ENCODE data around the gene FUCA2.

The FUCA2 gene

DNA sequence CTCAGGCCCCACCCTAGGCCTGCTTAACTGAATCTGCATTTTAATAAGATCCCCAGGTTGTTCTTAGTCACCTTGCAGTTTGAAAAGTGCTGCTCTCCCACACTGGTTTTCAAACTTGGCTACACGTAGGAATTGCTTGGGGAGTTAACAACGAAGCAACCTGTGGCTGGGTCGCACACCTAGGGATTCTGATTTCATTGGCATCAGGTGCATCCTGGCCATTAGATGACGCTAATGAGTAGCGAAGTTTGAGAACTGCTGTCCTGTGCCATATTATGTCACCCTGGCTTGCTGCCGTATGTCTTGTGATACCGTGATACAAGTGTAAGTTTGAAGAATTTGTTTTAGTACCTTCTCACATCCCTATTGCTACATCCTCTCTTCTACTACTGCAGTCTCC lies 28.2 kb upstream of the FUCA2 start:
- TF ChIP-seq, protein P1, sequence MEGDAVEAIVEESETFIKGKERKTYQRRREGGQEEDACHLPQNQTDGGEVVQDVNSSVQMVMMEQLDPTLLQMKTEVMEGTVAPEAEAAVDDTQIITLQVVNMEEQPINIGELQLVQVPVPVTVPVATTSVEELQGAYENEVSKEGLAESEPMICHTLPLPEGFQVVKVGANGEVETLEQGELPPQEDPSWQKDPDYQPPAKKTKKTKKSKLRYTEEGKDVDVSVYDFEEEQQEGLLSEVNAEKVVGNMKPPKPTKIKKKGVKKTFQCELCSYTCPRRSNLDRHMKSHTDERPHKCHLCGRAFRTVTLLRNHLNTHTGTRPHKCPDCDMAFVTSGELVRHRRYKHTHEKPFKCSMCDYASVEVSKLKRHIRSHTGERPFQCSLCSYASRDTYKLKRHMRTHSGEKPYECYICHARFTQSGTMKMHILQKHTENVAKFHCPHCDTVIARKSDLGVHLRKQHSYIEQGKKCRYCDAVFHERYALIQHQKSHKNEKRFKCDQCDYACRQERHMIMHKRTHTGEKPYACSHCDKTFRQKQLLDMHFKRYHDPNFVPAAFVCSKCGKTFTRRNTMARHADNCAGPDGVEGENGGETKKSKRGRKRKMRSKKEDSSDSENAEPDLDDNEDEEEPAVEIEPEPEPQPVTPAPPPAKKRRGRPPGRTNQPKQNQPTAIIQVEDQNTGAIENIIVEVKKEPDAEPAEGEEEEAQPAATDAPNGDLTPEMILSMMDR (IDR thresholded peaks at IDR 0.05; ENCODE audit: low read depth, low read length), result no peak
- Histone ChIP-seq H3K9me3 (no peaks in the 10 kb centered on the region), H3K4me1 (no peaks in the 10 kb centered on the region), H3K36me3 (no peaks in the 10 kb centered on the region), H3K4me3 (ENCODE audit: low read depth, low read length) (no peak overlapping the region), H3K27me3 (peaks cover 17% of the 10 kb centered on the region)
- DNase-seq, result no peak

- Histone ChIP-seq H3K36me3 (no peaks in the 10 kb centered on the region), H3K4me1 (no peaks in the 10 kb centered on the region), H3K4me3 (ENCODE audit: low read depth, low read length) (no peak overlapping the region), H3K9me3 (no peaks in the 10 kb centered on the region), H3K27me3 (peaks cover 17% of the 10 kb centered on the region)
- TF ChIP-seq, protein P1 (IDR thresholded peaks at IDR 0.05; ENCODE audit: low read depth, low read length), result no peak
- DNase-seq, result no peak
Observed at GRCh38 chr6:143539106-143539505, 27.6 kb upstream of the FUCA2 start.

- no peaks in the 10 kb centered on the region for H3K36me3 ChIP-seq
- peaks cover 17% of the 10 kb centered on the region for H3K27me3 ChIP-seq
- no peak overlapping the region for H3K4me3 ChIP-seq (ENCODE audit: low read depth, low read length)
Observed at GRCh38 chr6:143538374-143538773, 26.9 kb upstream of the FUCA2 start.

GRCh38 chr6:143536866-143537691 lies 25.6 kb upstream of the FUCA2 start:
- Histone ChIP-seq H3K4me1 (no peaks in the 10 kb centered on the region), H3K9me3 (no peaks in the 10 kb centered on the region), H3K27me3 (peaks cover 17% of the 10 kb centered on the region), H3K36me3 (no peaks in the 10 kb centered on the region), H3K4me3 (ENCODE audit: low read depth, low read length) (peak overlapping the region; percentile 42)
- peak; percentile 57 for DNase-seq
- TF ChIP-seq, protein P1 (IDR thresholded peaks at IDR 0.05; ENCODE audit: low read depth, low read length), result peak; percentile 35

More at GRCh38 chr6:143538374-143538773, 26.9 kb upstream of the FUCA2 start:
- Histone ChIP-seq H3K9me3 (no peaks in the 10 kb centered on the region), H3K4me1 (no peaks in the 10 kb centered on the region)
- TF ChIP-seq, protein P1 (IDR thresholded peaks at IDR 0.05; ENCODE audit: low read depth, low read length), result no peak
- no peak for DNase-seq

DNA sequence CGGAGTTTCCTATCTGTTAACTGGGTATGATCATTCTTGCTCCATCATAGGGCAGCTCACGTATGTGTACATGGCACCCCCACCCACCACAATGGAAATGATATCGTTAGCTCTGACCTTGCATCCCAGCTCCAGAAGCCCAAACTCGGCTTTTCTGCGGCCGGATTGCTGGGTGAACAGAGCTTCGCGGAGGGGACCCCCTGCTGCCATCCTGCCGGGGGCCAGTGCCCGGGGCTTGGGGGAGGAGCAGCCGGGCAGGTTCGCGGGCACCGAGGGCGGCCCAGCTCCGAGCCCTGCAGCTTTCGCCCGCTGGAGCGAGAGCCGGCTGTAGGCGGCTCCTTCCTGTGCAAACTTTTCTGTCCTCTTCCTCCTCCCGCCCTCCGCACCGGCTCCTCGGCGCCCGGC lies 24.9 kb upstream of the FUCA2 start:
- peak overlapping the region; percentile 34 for H3K4me3 ChIP-seq (ENCODE audit: low read depth, low read length)
- TF ChIP-seq, protein P1 (IDR thresholded peaks at IDR 0.05; ENCODE audit: low read depth, low read length), result no peak
- peak; percentile 28 for DNase-seq
- H3K4me1 ChIP-seq, result no peaks in the 10 kb centered on the region
- no peaks in the 10 kb centered on the region for H3K9me3 ChIP-seq
- H3K27me3 ChIP-seq, result peaks cover 17% of the 10 kb centered on the region
- H3K36me3 ChIP-seq, result no peaks in the 10 kb centered on the region

- no peaks in the 10 kb centered on the region for H3K36me3 ChIP-seq
- H3K27me3 ChIP-seq, result peaks cover 17% of the 10 kb centered on the region
- no peak overlapping the region for H3K4me3 ChIP-seq (ENCODE audit: low read depth, low read length)
- H3K4me1 ChIP-seq, result no peaks in the 10 kb centered on the region
- DNase-seq, result no peak
- no peaks in the 10 kb centered on the region for H3K9me3 ChIP-seq
- TF ChIP-seq, protein P1 (IDR thresholded peaks at IDR 0.05; ENCODE audit: low read depth, low read length), result no peak
Observed at GRCh38 chr6:143535189-143535614, 23.7 kb upstream of the FUCA2 start.
